Stimulated activated CD4-positive, alpha-beta T cell treated with anti-CD3 and anti-CD28 coated beads, Interleukin-1b, Interleukin-23, amount 100 ng/mL, for 4 hours (primary cell): ENCODE data around the gene LIMCH1.
"Not testable (repeated sequence)": the region's sequence is repeated elsewhere in the genome, so short reads cannot be mapped to it uniquely, and the experiment has no call there.

Experiments used
- DNase-seq, 2 donors: peaks; one replicate each; pipeline ENCODE4 v3.0.0-alpha.2; 2020; ENCODE audit warnings: low read depth in 2 of 2

LIMCH1 gene

GRCh38 chr4:41538017-41538733 is at the start of gene LIMCH1:
TSS of gene LIMCH1 (plus strand) at chr4:41538157. CDS start at chr4:41605996, 67,839 bp downstream.
- no peak for DNase-seq

- DNase-seq, result not testable (repeated sequence)
Measured at GRCh38 chr4:41491081-41491576, 46.8 kb upstream of the LIMCH1 start.

- DNase-seq, result no peak
Measured at GRCh38 chr4:41496977-41497376, 41.0 kb upstream of the LIMCH1 start.

- no peak for DNase-seq
Measured at GRCh38 chr4:41498177-41498576, 39.8 kb upstream of the LIMCH1 start.

GRCh38 chr4:41504167-41504818 is 33.7 kb upstream of the LIMCH1 start:
- DNase-seq, result no peak

- no peak for DNase-seq
Measured at GRCh38 chr4:41505161-41505661, 32.7 kb upstream of the LIMCH1 start.

- no peak for DNase-seq
Measured at GRCh38 chr4:41506130-41506529, 31.8 kb upstream of the LIMCH1 start.

GRCh38 chr4:41507291-41507947 is 30.5 kb upstream of the LIMCH1 start:
- no peak for DNase-seq

GRCh38 chr4:41509451-41509866 is 28.5 kb upstream of the LIMCH1 start:
- no peak for DNase-seq

- DNase-seq, result no peak
Measured at GRCh38 chr4:41510179-41510578, 27.8 kb upstream of the LIMCH1 start.

- DNase-seq, result no peak
Measured at GRCh38 chr4:41512136-41512535, 25.8 kb upstream of the LIMCH1 start.

GRCh38 chr4:41512596-41512995 is 25.4 kb upstream of the LIMCH1 start:
- DNase-seq, result no peak

GRCh38 chr4:41514169-41514568 is 23.8 kb upstream of the LIMCH1 start:
- DNase-seq, result no peak

- DNase-seq, result no peak
Measured at GRCh38 chr4:41514766-41515481, 23.0 kb upstream of the LIMCH1 start.

GRCh38 chr4:41517121-41517520 is 20.8 kb upstream of the LIMCH1 start:
- DNase-seq, result no peak

- no peak for DNase-seq
Measured at GRCh38 chr4:41517747-41518146, 20.2 kb upstream of the LIMCH1 start.

- no peak for DNase-seq
Measured at GRCh38 chr4:41524425-41524824, 13.5 kb upstream of the LIMCH1 start.

- DNase-seq, result no peak
Measured at GRCh38 chr4:41525129-41525528, 12.8 kb upstream of the LIMCH1 start.

- no peak for DNase-seq
Measured at GRCh38 chr4:41526628-41527027, 11.3 kb upstream of the LIMCH1 start.

GRCh38 chr4:41528512-41529205 is 9.3 kb upstream of the LIMCH1 start:
- no peak for DNase-seq

- no peak for DNase-seq
Measured at GRCh38 chr4:41530741-41531140, 7.2 kb upstream of the LIMCH1 start.
